Hematopoietic multipotent progenitor cell (in vitro differentiated cells): Measurements from ENCODE around the gene NUP50. TPM values are rescaled to one million over a fixed set of nuclear protein-coding genes. Genes with fewer than 3 reads are reported as not detected.

Experiments used
- DNase-seq, 3 donors: peaks; one replicate each; pipeline ENCODE4 v3.0.0-alpha.2; 2011 to 2015; ENCODE audit warnings: low read depth in 2 of 3, low spot score in 2 of 3
- total RNA-seq: library from RNA; depleted of rRNA; stranded (reverse); fragments of >200 nt; gene quantifications from one replicate; pipeline ENCODE4 v1.2.3, GENCODE V29; 2012

The NUP50 gene
- 47.7 TPM for total RNA-seq

GRCh38 chr22:45163451-45164269, at the start of gene NUP50:
Gene NUP50 (plus strand): TSS chr22:45163925. CDS start chr22:45168178, 4,253 bp downstream.
- DNase-seq, result peak; percentile 97 to 100 (median 98)

GRCh38 chr22:45120440-45120839, 43.3 kb upstream of the NUP50 start:
- no peak for DNase-seq

GRCh38 chr22:45120931-45121330, 42.8 kb upstream of the NUP50 start:
- no peak for DNase-seq

- DNase-seq, result no peak
Observed at GRCh38 chr22:45124176-45124847, 39.4 kb upstream of the NUP50 start.

- no peak for DNase-seq
Observed at GRCh38 chr22:45125188-45125587, 38.5 kb upstream of the NUP50 start.

- no peak for DNase-seq
Observed at GRCh38 chr22:45127866-45128265, 35.9 kb upstream of the NUP50 start.

- DNase-seq, result peak in 2 of 3 donors; percentile 15 to 21
Observed at GRCh38 chr22:45129703-45130524, 33.8 kb upstream of the NUP50 start.

- DNase-seq, result no peak
Observed at GRCh38 chr22:45130891-45131290, 32.8 kb upstream of the NUP50 start.

- DNase-seq, result peak in 2 of 3 donors; percentile 31 to 41
Observed at GRCh38 chr22:45131749-45132148, 32.0 kb upstream of the NUP50 start.

- no peak for DNase-seq
Observed at GRCh38 chr22:45134313-45134712, 29.4 kb upstream of the NUP50 start.

- DNase-seq, result no peak
Observed at GRCh38 chr22:45136594-45136993, 27.1 kb upstream of the NUP50 start.

GRCh38 chr22:45139693-45140092, 24.0 kb upstream of the NUP50 start:
- no peak for DNase-seq

- DNase-seq, result no peak
Observed at GRCh38 chr22:45142376-45142775, 21.3 kb upstream of the NUP50 start.

GRCh38 chr22:45144916-45145315, 18.8 kb upstream of the NUP50 start:
- DNase-seq, result no peak

- no peak for DNase-seq
Observed at GRCh38 chr22:45149671-45150070, 14.1 kb upstream of the NUP50 start.

- no peak for DNase-seq
Observed at GRCh38 chr22:45150139-45150538, 13.6 kb upstream of the NUP50 start.

- no peak for DNase-seq
Observed at GRCh38 chr22:45151503-45151902, 12.2 kb upstream of the NUP50 start.

- DNase-seq, result no peak
Observed at GRCh38 chr22:45154383-45154782, 9.3 kb upstream of the NUP50 start.

- no peak for DNase-seq
Observed at GRCh38 chr22:45155050-45155840, 8.5 kb upstream of the NUP50 start.

GRCh38 chr22:45157907-45158306, 5.8 kb upstream of the NUP50 start:
- no peak for DNase-seq
